GM13977 (cell line): ENCODE measurements around the gene GDAP2.

Experiments used
- DNase-seq: peaks from one replicate; pipeline ENCODE4 v3.0.0; 2012; ENCODE audit warnings: low spot score
- CTCF ChIP-seq: IDR thresholded peaks from 2 replicates; pipeline ENCODE4 v1.5.1; 2012; ENCODE audit warnings: mild to moderate bottlenecking, control low read depth; ENCODE audit not compliant: insufficient read depth; ENCODE audit errors: extremely low read depth, missing control alignments
- in situ Hi-C: fragments of 300-500 bp; cut with MboI; formaldehyde crosslinking; loops from one replicate; pipeline ENCODE4 v1.12.0; 2022; ENCODE audit warnings: low sequenced_read_pairs, low pct_unique_long_range_greater_than_20kb, mixed read lengths, inconsistent platforms; ENCODE audit not compliant: unreplicated experiment

GDAP2 gene

GRCh38 chr1:117820694-117821381, 108.6 kb downstream of the GDAP2 start:
- in situ Hi-C loops = no loop called here
- no peak for TF ChIP-seq CTCF
- DNase-seq = no peak

GRCh38 chr1:117820096-117820495, 109.3 kb downstream of the GDAP2 start:
- in situ Hi-C loops = no loop called here
- TF ChIP-seq CTCF = no peak

GRCh38 chr1:117819301-117819700, 110.1 kb downstream of the GDAP2 start:
- no peak for DNase-seq
- TF ChIP-seq CTCF = no peak
- in situ Hi-C loops = no loop called here

More at GRCh38 chr1:117820096-117820495, 109.3 kb downstream of the GDAP2 start:
- DNase-seq = no peak

DNA sequence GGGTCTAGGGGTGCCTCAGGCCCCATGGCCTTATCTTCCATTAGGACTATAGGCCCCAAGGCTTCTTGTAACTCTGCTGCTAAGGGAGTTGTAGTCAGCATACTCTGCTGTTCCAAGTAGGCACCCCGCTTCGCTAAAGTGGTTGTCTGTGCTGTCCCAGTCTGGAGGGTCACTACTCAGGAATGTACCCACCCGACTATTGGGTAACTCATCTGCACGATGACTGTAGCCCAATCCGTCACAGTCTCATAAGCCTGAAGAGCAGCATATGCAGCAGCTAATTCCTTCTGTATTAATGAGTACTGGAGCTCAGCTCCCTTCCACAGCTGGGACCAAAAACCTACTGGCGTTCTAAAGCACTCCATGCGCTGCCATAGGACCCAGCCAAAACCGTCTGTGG, 111.0 kb downstream of the GDAP2 start:
- in situ Hi-C loops = no loop called here
- DNase-seq = no peak
- no peak for TF ChIP-seq CTCF

DNA sequence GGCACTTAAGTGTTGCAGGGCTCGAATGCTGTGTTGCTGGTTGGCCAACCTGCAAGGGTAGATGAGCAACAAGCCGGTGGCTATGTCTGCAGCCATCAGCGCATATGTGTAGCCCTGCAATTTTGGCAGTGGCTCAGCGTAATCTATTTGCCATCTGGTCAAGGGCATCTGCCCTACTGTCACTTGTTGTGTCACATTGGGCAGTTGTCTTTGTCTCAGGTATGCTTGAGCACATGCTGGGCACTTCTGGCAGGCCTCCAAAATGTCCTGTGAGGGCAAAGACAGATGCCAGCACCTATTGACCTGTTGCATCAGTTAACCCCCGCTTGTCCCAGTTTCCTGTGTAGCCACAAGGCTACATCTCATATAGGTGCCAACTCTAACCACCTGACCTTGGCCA, 111.8 kb downstream of the GDAP2 start:
- in situ Hi-C loops = no loop called here
- DNase-seq = no peak
- no peak for TF ChIP-seq CTCF

DNA sequence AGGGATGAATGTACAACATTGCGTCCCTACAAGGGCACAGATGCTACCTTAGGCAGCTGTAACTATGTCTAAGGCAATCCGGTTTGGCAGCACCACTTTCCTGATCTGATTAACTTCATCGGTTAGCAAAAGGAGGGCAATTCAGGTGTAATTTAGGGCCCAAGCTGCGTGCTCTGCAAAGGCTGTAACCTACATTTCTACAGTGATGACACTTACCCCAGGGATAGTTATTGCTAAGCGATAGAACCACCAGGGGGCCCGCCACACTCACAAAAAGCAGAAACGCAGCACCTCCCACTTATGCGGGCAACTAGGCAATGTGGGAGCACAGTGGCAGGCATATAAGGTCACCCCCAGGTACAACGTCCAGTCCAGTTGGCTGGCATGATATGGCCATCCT, 113.5 kb downstream of the GDAP2 start:
- in situ Hi-C loops = no loop called here
- no peak for DNase-seq
- no peak for TF ChIP-seq CTCF
